ENCODE data around the gene DUOX2.

Gene DUOX2

GRCh38 chr15:45120081-45120972, 6.4 kb upstream of the DUOX2 start:
- H3K4me1 ChIP-seq (ENCODE audit: control insufficient read depth, insufficient read depth, low read length) = no peaks in the 10 kb centered on the region
- H3K27me3 ChIP-seq (ENCODE audit: control insufficient read depth, insufficient read depth, low read length, poor library complexity, severe bottlenecking) = peaks cover 46% of the 10 kb centered on the region
- no peaks in the 10 kb centered on the region for H3K9me3 ChIP-seq (ENCODE audit: control insufficient read depth, low read length)
- WGBS, 2 experiments = 94% methylated on average over 10 of the region's 10 CpGs
- H3K36me3 ChIP-seq (ENCODE audit: control insufficient read depth, insufficient read depth, low read length) = no peaks in the 10 kb centered on the region
- no peak overlapping the region for H3K4me3 ChIP-seq (ENCODE audit: insufficient read depth, low read depth, low read length)
- H3K27ac ChIP-seq (ENCODE audit: insufficient read depth, low read depth, low read length, poor library complexity, severe bottlenecking) = no peak overlapping the region

- peaks cover 49% of the 10 kb centered on the region for H3K27me3 ChIP-seq (ENCODE audit: control insufficient read depth, insufficient read depth, low read length, poor library complexity, severe bottlenecking)
- no peaks in the 10 kb centered on the region for H3K4me1 ChIP-seq (ENCODE audit: control insufficient read depth, insufficient read depth, low read length)
- 93 to 95% methylated on average over 5 of the region's 5 CpGs for WGBS, 2 experiments
Observed at GRCh38 chr15:45118996-45119395, 5.0 kb upstream of the DUOX2 start.

GRCh38 chr15:45118131-45118588, 4.2 kb upstream of the DUOX2 start:
- no peaks in the 10 kb centered on the region for H3K9me3 ChIP-seq (ENCODE audit: control insufficient read depth, low read length)
- 3 to 4% methylated on average over 14 of the region's 14 CpGs for WGBS, 2 experiments
- H3K27me3 ChIP-seq (ENCODE audit: control insufficient read depth, insufficient read depth, low read length, poor library complexity, severe bottlenecking) = peaks cover 50% of the 10 kb centered on the region
- no peak overlapping the region for H3K27ac ChIP-seq (ENCODE audit: insufficient read depth, low read depth, low read length, poor library complexity, severe bottlenecking)
- no peak overlapping the region for H3K4me3 ChIP-seq (ENCODE audit: insufficient read depth, low read depth, low read length)
- H3K36me3 ChIP-seq (ENCODE audit: control insufficient read depth, insufficient read depth, low read length) = no peaks in the 10 kb centered on the region
- peaks cover 3% of the 10 kb centered on the region for H3K4me1 ChIP-seq (ENCODE audit: control insufficient read depth, insufficient read depth, low read length)

More at GRCh38 chr15:45118996-45119395, 5.0 kb upstream of the DUOX2 start:
- H3K27ac ChIP-seq (ENCODE audit: insufficient read depth, low read depth, low read length, poor library complexity, severe bottlenecking) = no peak overlapping the region
- H3K4me3 ChIP-seq (ENCODE audit: insufficient read depth, low read depth, low read length) = no peak overlapping the region
- H3K9me3 ChIP-seq (ENCODE audit: control insufficient read depth, low read length) = no peaks in the 10 kb centered on the region
- H3K36me3 ChIP-seq (ENCODE audit: control insufficient read depth, insufficient read depth, low read length) = no peaks in the 10 kb centered on the region

- Histone ChIP-seq H3K36me3 (ENCODE audit: control insufficient read depth, insufficient read depth, low read length) (no peaks in the 10 kb centered on the region), H3K4me1 (ENCODE audit: control insufficient read depth, insufficient read depth, low read length) (peaks cover 9% of the 10 kb centered on the region), H3K27me3 (ENCODE audit: control insufficient read depth, insufficient read depth, low read length, poor library complexity, severe bottlenecking) (peaks cover 56% of the 10 kb centered on the region), H3K9me3 (ENCODE audit: control insufficient read depth, low read length) (no peaks in the 10 kb centered on the region), H3K27ac (ENCODE audit: insufficient read depth, low read depth, low read length, poor library complexity, severe bottlenecking) (no peak overlapping the region), H3K4me3 (ENCODE audit: insufficient read depth, low read depth, low read length) (no peak overlapping the region)
- 87 to 89% methylated on average over 33 of the region's 33 CpGs for WGBS, 2 experiments
Observed at GRCh38 chr15:45117308-45118130, 3.5 kb upstream of the DUOX2 start.

- H3K36me3 ChIP-seq (ENCODE audit: control insufficient read depth, insufficient read depth, low read length) = no peaks in the 10 kb centered on the region
- WGBS, 2 experiments = 89 to 90% methylated on average over 65 of the region's 65 CpGs
- peaks cover 12% of the 10 kb centered on the region for H3K4me1 ChIP-seq (ENCODE audit: control insufficient read depth, insufficient read depth, low read length)
- peaks cover 64% of the 10 kb centered on the region for H3K27me3 ChIP-seq (ENCODE audit: control insufficient read depth, insufficient read depth, low read length, poor library complexity, severe bottlenecking)
- H3K9me3 ChIP-seq (ENCODE audit: control insufficient read depth, low read length) = no peaks in the 10 kb centered on the region
- H3K27ac ChIP-seq (ENCODE audit: insufficient read depth, low read depth, low read length, poor library complexity, severe bottlenecking) = no peak overlapping the region
- no peak overlapping the region for H3K4me3 ChIP-seq (ENCODE audit: insufficient read depth, low read depth, low read length)
Observed at GRCh38 chr15:45116482-45117307, 2.7 kb upstream of the DUOX2 start.

- Histone ChIP-seq H3K4me1 (ENCODE audit: control insufficient read depth, insufficient read depth, low read length) (peaks cover 12% of the 10 kb centered on the region), H3K27me3 (ENCODE audit: control insufficient read depth, insufficient read depth, low read length, poor library complexity, severe bottlenecking) (peaks cover 70% of the 10 kb centered on the region), H3K9me3 (ENCODE audit: control insufficient read depth, low read length) (no peaks in the 10 kb centered on the region), H3K27ac (ENCODE audit: insufficient read depth, low read depth, low read length, poor library complexity, severe bottlenecking) (no peak overlapping the region), H3K4me3 (ENCODE audit: insufficient read depth, low read depth, low read length) (no peak overlapping the region), H3K36me3 (ENCODE audit: control insufficient read depth, insufficient read depth, low read length) (no peaks in the 10 kb centered on the region)
- 88% methylated on average over 19 of the region's 19 CpGs for WGBS, 2 experiments
Observed at GRCh38 chr15:45116006-45116481, 2.1 kb upstream of the DUOX2 start.

- Histone ChIP-seq H3K4me1 (ENCODE audit: control insufficient read depth, insufficient read depth, low read length) (peaks cover 12% of the 10 kb centered on the region), H3K4me3 (ENCODE audit: insufficient read depth, low read depth, low read length) (no peak overlapping the region), H3K27me3 (ENCODE audit: control insufficient read depth, insufficient read depth, low read length, poor library complexity, severe bottlenecking) (peaks cover 76% of the 10 kb centered on the region), H3K36me3 (ENCODE audit: control insufficient read depth, insufficient read depth, low read length) (no peaks in the 10 kb centered on the region), H3K27ac (ENCODE audit: insufficient read depth, low read depth, low read length, poor library complexity, severe bottlenecking) (no peak overlapping the region), H3K9me3 (ENCODE audit: control insufficient read depth, low read length) (no peaks in the 10 kb centered on the region)
- 86 to 88% methylated on average over 7 of the region's 7 CpGs for WGBS, 2 experiments
Observed at GRCh38 chr15:45115312-45115820, 1.4 kb upstream of the DUOX2 start.

- H3K4me3 ChIP-seq (ENCODE audit: insufficient read depth, low read depth, low read length) = no peak overlapping the region
- H3K9me3 ChIP-seq (ENCODE audit: control insufficient read depth, low read length) = no peaks in the 10 kb centered on the region
- H3K4me1 ChIP-seq (ENCODE audit: control insufficient read depth, insufficient read depth, low read length) = peaks cover 12% of the 10 kb centered on the region
- WGBS, 2 experiments = 51 to 58% methylated on average over 2 of the region's 2 CpGs
- H3K27me3 ChIP-seq (ENCODE audit: control insufficient read depth, insufficient read depth, low read length, poor library complexity, severe bottlenecking) = peaks cover 82% of the 10 kb centered on the region
- no peaks in the 10 kb centered on the region for H3K36me3 ChIP-seq (ENCODE audit: control insufficient read depth, insufficient read depth, low read length)
- no peak overlapping the region for H3K27ac ChIP-seq (ENCODE audit: insufficient read depth, low read depth, low read length, poor library complexity, severe bottlenecking)
Observed at GRCh38 chr15:45114751-45115085, 746 bp upstream of the DUOX2 start.

- Histone ChIP-seq H3K4me3 (ENCODE audit: insufficient read depth, low read depth, low read length) (no peak overlapping the region), H3K4me1 (ENCODE audit: control insufficient read depth, insufficient read depth, low read length) (peaks cover 12% of the 10 kb centered on the region), H3K9me3 (ENCODE audit: control insufficient read depth, low read length) (no peaks in the 10 kb centered on the region), H3K36me3 (ENCODE audit: control insufficient read depth, insufficient read depth, low read length) (no peaks in the 10 kb centered on the region), H3K27me3 (ENCODE audit: control insufficient read depth, insufficient read depth, low read length, poor library complexity, severe bottlenecking) (peaks cover 90% of the 10 kb centered on the region), H3K27ac (ENCODE audit: insufficient read depth, low read depth, low read length, poor library complexity, severe bottlenecking) (no peak overlapping the region)
- 15 to 17% methylated on average over 13 to 14 of the region's 14 CpGs for WGBS, 2 experiments
Observed at GRCh38 chr15:45113380-45113990, 487 bp downstream of the DUOX2 start.

Measured in ectodermal cell (in vitro differentiated cells).